ENCODE data around the gene TRIM24.

Gene TRIM24

GRCh38 chr7:138618933-138619332 lies 158.9 kb downstream of the TRIM24 start:
- no peak for DNase-seq (ENCODE audit: low read depth in 1 of 2, low spot score in 1 of 2)

- DNase-seq (ENCODE audit: low read depth in 1 of 2, low spot score in 1 of 2) = no peak
Observed at GRCh38 chr7:138622841-138623240, 162.8 kb downstream of the TRIM24 start.

- no peak for DNase-seq (ENCODE audit: low read depth in 1 of 2, low spot score in 1 of 2)
Observed at GRCh38 chr7:138625084-138625848, 165.2 kb downstream of the TRIM24 start.

GRCh38 chr7:138625849-138626230 lies 165.8 kb downstream of the TRIM24 start:
- DNase-seq (ENCODE audit: low read depth in 1 of 2, low spot score in 1 of 2) = no peak

GRCh38 chr7:138626846-138627245 lies 166.8 kb downstream of the TRIM24 start:
- DNase-seq (ENCODE audit: low read depth in 1 of 2, low spot score in 1 of 2) = no peak

GRCh38 chr7:138627361-138627760 lies 167.3 kb downstream of the TRIM24 start:
- no peak for DNase-seq (ENCODE audit: low read depth in 1 of 2, low spot score in 1 of 2)

GRCh38 chr7:138630059-138630610 lies 170.1 kb downstream of the TRIM24 start:
- no peak for DNase-seq (ENCODE audit: low read depth in 1 of 2, low spot score in 1 of 2)

GRCh38 chr7:138632384-138632783 lies 172.3 kb downstream of the TRIM24 start:
- DNase-seq (ENCODE audit: low read depth in 1 of 2, low spot score in 1 of 2) = no peak

- DNase-seq (ENCODE audit: low read depth in 1 of 2, low spot score in 1 of 2) = no peak
Observed at GRCh38 chr7:138632826-138633602, 173.0 kb downstream of the TRIM24 start.
